ENCODE measurements around the gene GATAD2A. TPM values are rescaled to one million over a fixed set of nuclear protein-coding genes. Genes with fewer than 3 reads are reported as not detected.

The GATAD2A gene
- total and polyA plus RNA-seq, 4 donors = 7.1 to 23.7 (median 18.2) TPM

GRCh38 chr19:19543640-19544039 lies 138.2 kb downstream of the GATAD2A start:
- no peak overlapping the region for H3K4me3 ChIP-seq (ENCODE audit: low read depth in 1 of 3, low read length in 3 of 3)
- no peak for DNase-seq (ENCODE audit: low spot score)
- no peaks in the 10 kb centered on the region for H3K36me3 ChIP-seq (ENCODE audit: control insufficient read depth in 4 of 4, insufficient read depth in 3 of 4, low read depth in 1 of 4, low read length in 3 of 4)
- H3K9me3 ChIP-seq (ENCODE audit: control insufficient read depth in 4 of 4, low read length in 3 of 4) = peaks cover 0 to 3% (median 0%) of the 10 kb centered on the region in 4 donors
- WGBS = 89% methylated on average over 19 of the region's 19 CpGs
- no peak for TF ChIP-seq EGR1 (IDR thresholded peaks at IDR 0.05; ENCODE audit: low read depth in 2 of 2)
- no peak for TF ChIP-seq FOXA1 (IDR thresholded peaks at IDR 0.05)
- TF ChIP-seq ATF3 (IDR thresholded peaks at IDR 0.05) = no peak
- TF ChIP-seq RXRA (IDR thresholded peaks at IDR 0.05) = no peak
- no peak for TF ChIP-seq NR2F2 (IDR thresholded peaks at IDR 0.05)
- H3K9ac ChIP-seq (ENCODE audit: low read depth in 1 of 2, low read length in 2 of 2) = no peak overlapping the region
- peaks cover 0 to 4% (median 2%) of the 10 kb centered on the region in 4 donors for H3K27me3 ChIP-seq (ENCODE audit: control insufficient read depth in 4 of 4, insufficient read depth in 4 of 4, low read length in 3 of 4)
- H3K4me1 ChIP-seq (ENCODE audit: control insufficient read depth in 4 of 4, insufficient read depth in 4 of 4, low read length in 3 of 4) = peaks cover 0 to 9% (median 4%) of the 10 kb centered on the region in 4 donors
- H3K27ac ChIP-seq (ENCODE audit: low read depth in 1 of 2, low read length in 2 of 2) = no peak overlapping the region

GRCh38 chr19:19544257-19544953 lies 138.9 kb downstream of the GATAD2A start:
- Histone ChIP-seq H3K27me3 (ENCODE audit: control insufficient read depth in 4 of 4, insufficient read depth in 4 of 4, low read length in 3 of 4) (peaks cover 0 to 6% (median 2%) of the 10 kb centered on the region in 4 donors), H3K36me3 (ENCODE audit: control insufficient read depth in 4 of 4, insufficient read depth in 3 of 4, low read depth in 1 of 4, low read length in 3 of 4) (no peaks in the 10 kb centered on the region), H3K9me3 (ENCODE audit: control insufficient read depth in 4 of 4, low read length in 3 of 4) (peaks cover 0 to 3% (median 0%) of the 10 kb centered on the region in 4 donors), H3K4me1 (ENCODE audit: control insufficient read depth in 4 of 4, insufficient read depth in 4 of 4, low read length in 3 of 4) (peaks cover 0 to 9% (median 4%) of the 10 kb centered on the region in 4 donors), H3K4me3 (ENCODE audit: low read depth in 1 of 3, low read length in 3 of 3) (no peak overlapping the region), H3K27ac (ENCODE audit: low read depth in 1 of 2, low read length in 2 of 2) (no peak overlapping the region), H3K9ac (ENCODE audit: low read depth in 1 of 2, low read length in 2 of 2) (no peak overlapping the region)
- 90% methylated on average over 75 of the region's 75 CpGs for WGBS
- no peak for TF ChIP-seq NR2F2 (IDR thresholded peaks at IDR 0.05)
- no peak for TF ChIP-seq ATF3 (IDR thresholded peaks at IDR 0.05)
- no peak for TF ChIP-seq FOXA2 (IDR thresholded peaks at IDR 0.05)
- DNase-seq (ENCODE audit: low spot score) = no peak

- Histone ChIP-seq H3K9ac (ENCODE audit: low read depth in 1 of 2, low read length in 2 of 2) (no peak overlapping the region), H3K27ac (ENCODE audit: low read depth in 1 of 2, low read length in 2 of 2) (no peak overlapping the region), H3K36me3 (ENCODE audit: control insufficient read depth in 4 of 4, insufficient read depth in 3 of 4, low read depth in 1 of 4, low read length in 3 of 4) (no peaks in the 10 kb centered on the region), H3K27me3 (ENCODE audit: control insufficient read depth in 4 of 4, insufficient read depth in 4 of 4, low read length in 3 of 4) (peaks cover 0 to 6% (median 2%) of the 10 kb centered on the region in 4 donors), H3K9me3 (ENCODE audit: control insufficient read depth in 4 of 4, low read length in 3 of 4) (peaks cover 0 to 3% (median 0%) of the 10 kb centered on the region in 4 donors), H3K4me1 (ENCODE audit: control insufficient read depth in 4 of 4, insufficient read depth in 4 of 4, low read length in 3 of 4) (peaks cover 0 to 9% (median 4%) of the 10 kb centered on the region in 4 donors), H3K4me3 (ENCODE audit: low read depth in 1 of 3, low read length in 3 of 3) (no peak overlapping the region)
- no peak for DNase-seq (ENCODE audit: low spot score)
- no peak for TF ChIP-seq RAD21 (IDR thresholded peaks at IDR 0.05)
- no peak for TF ChIP-seq CTCF (IDR thresholded peaks at IDR 0.05; ENCODE audit: low read depth, low read length, missing input control)
- TF ChIP-seq ATF3 (IDR thresholded peaks at IDR 0.05) = no peak
- TF ChIP-seq ZBTB33 (IDR thresholded peaks at IDR 0.05) = no peak
- no peak for TF ChIP-seq GABPA (IDR thresholded peaks at IDR 0.05 in 1 of 2, conservative IDR thresholded peaks at IDR 0.05 in 1 of 2)
- WGBS = 90% methylated on average over 53 of the region's 53 CpGs
Observed at GRCh38 chr19:19544954-19545591, 139.6 kb downstream of the GATAD2A start.
